Esophagus muscularis mucosa (tissue), 4 donors: ENCODE results near the gene PHB1.

ENCODE experiments used
- EP300 ChIP-seq: sonication (generic); formaldehyde crosslinking; IDR thresholded peaks from one replicate; pipeline ENCODE4 v1.6.1; 2017; ENCODE audit warnings: antibody characterized with exemption
- POLR2A ChIP-seq: fragments of 450-650 bp; IDR thresholded peaks from one replicate; pipeline ENCODE4 v1.6.1; 2017; ENCODE audit warnings: antibody characterized with exemption, moderate library complexity, mild to moderate bottlenecking, low read depth
- TF ChIP-seq, protein P1 (sequence below), 3 experiments: fragments of 200-600 bp in 2 of 3; fragments of 450-650 bp in 1 of 3; sonication (generic) in 2 of 3; IDR thresholded peaks; one replicate each; pipeline ENCODE4 v1.5.1; 2017 to 2019; ENCODE audit warnings: antibody characterized with exemption in 3 of 3, mild to moderate bottlenecking in 2 of 3, moderate library complexity in 1 of 3

DNA sequence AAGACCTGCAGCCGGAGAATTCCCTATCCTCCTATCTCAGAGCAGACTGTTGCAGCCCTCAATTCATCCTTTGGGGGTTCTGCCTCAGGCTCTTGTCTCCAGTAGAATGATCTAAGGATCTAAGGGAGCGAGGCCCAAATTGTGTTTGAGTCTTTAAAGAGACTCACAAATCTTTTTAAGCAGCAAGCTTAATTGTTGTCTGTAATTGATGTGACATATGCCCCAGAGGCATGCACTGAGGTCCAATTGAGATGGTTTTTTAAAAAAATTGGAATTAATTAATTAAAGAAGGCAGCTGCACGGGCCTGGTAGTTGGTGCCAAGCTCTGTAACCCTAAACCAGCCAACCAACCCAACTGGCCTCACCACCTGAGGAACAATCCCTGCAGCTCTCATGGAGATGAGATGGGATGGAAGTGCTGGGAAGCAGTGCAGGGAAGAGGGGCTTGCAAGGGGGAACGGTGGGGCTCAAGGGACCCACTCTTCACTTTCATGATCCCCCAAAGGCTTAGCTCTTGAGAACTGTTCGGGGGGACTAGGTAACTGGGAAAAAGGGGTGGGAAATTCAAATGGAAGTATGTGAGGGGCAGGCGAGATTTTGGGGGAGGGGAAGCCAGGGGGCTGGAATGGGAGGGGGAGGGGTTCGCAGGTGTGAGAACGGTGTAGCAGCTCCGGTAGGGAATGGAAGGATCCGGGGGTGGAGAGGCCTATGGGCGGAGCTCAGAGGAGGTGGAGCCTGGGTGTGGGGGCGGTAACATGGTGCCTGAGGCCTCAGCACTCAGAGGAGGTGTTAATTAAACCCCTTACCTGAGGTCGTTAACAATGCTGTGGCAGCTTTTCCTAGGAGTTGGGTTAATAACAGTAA lies 43.5 kb downstream of the PHB1 start:
- TF ChIP-seq, protein P1, sequence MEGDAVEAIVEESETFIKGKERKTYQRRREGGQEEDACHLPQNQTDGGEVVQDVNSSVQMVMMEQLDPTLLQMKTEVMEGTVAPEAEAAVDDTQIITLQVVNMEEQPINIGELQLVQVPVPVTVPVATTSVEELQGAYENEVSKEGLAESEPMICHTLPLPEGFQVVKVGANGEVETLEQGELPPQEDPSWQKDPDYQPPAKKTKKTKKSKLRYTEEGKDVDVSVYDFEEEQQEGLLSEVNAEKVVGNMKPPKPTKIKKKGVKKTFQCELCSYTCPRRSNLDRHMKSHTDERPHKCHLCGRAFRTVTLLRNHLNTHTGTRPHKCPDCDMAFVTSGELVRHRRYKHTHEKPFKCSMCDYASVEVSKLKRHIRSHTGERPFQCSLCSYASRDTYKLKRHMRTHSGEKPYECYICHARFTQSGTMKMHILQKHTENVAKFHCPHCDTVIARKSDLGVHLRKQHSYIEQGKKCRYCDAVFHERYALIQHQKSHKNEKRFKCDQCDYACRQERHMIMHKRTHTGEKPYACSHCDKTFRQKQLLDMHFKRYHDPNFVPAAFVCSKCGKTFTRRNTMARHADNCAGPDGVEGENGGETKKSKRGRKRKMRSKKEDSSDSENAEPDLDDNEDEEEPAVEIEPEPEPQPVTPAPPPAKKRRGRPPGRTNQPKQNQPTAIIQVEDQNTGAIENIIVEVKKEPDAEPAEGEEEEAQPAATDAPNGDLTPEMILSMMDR (IDR thresholded peaks at IDR 0.05), result no peak
- TF ChIP-seq POLR2A (no peak), EP300 (no peak)
